Tibial nerve (tissue), 4 donors: ENCODE data around the gene ITCH.
A peak's percentile ranks its signal among the peaks of the same experiment; 100 is the strongest.

Source experiments
- EP300 ChIP-seq, 2 donors: sonication (generic); formaldehyde crosslinking; IDR thresholded peaks; one replicate each; pipeline ENCODE4 v1.6.1; 2017; ENCODE audit warnings: antibody characterized with exemption in 2 of 2, mild to moderate bottlenecking in 1 of 2
- POLR2A ChIP-seq, 2 donors: fragments of 450-650 bp; IDR thresholded peaks; one replicate each; pipeline ENCODE4 v1.6.1; 2017; ENCODE audit warnings: antibody characterized with exemption in 2 of 2, mild to moderate bottlenecking in 2 of 2, moderate library complexity in 2 of 2
- TF ChIP-seq, protein P1 (sequence below), 5 experiments: fragments of 200-600 bp in 3 of 5; fragments of 450-650 bp in 2 of 5; sonication (generic) in 3 of 5; IDR thresholded peaks; one replicate each; pipeline ENCODE4 v1.5.1; 2016 to 2019; ENCODE audit warnings: antibody characterized with exemption in 5 of 5, mild to moderate bottlenecking in 3 of 5, moderate library complexity in 2 of 5

DNA sequence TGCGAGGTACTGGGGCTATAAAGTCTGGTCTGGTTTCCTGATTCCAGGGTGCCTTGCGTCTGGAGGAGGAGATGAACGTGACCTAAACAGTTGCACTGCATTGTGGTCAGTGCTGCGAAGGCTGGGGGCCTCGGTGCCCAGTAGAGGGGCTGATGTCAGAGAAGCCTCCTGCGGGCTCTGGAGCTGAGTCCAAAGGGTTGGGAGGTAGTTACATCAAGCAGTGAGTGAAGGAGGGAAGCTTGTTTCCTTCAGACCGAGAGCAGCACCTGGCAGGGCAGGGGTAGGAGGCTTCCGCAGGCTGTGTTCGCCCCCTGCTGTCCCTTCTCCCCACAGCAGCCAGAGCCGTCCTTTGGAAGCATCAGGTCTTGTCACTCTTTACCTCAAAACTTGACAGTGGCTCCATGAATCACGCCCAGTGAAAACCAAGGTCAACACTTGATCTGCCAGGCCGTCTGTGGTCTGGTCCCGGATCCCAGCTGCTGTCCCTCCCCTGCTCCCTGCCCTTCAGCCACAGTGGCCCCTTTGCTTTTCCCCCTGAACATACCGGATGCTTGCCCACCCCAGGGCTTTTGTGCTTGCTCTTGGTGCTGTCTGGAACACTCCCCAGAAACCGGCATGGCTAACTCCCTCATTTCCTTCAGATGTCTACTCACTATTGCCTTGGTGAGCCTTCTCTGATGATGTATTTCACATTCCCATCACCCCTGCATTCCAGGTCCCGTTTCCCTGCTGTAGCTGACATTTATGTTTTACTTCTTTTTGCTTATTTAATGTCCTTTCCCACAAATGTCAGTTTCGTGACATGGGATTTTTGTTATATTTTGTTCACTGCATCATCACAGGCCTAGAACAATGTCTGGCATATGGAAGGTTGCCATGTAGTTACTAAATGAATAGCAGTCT, 160.1 kb downstream of the ITCH start:
- TF ChIP-seq EP300 (IDR thresholded peaks at IDR 0.05) (peak in 1 of 2 donors; percentile 16), POLR2A (IDR thresholded peaks at IDR 0.05) (no peak)
- TF ChIP-seq, protein P1, sequence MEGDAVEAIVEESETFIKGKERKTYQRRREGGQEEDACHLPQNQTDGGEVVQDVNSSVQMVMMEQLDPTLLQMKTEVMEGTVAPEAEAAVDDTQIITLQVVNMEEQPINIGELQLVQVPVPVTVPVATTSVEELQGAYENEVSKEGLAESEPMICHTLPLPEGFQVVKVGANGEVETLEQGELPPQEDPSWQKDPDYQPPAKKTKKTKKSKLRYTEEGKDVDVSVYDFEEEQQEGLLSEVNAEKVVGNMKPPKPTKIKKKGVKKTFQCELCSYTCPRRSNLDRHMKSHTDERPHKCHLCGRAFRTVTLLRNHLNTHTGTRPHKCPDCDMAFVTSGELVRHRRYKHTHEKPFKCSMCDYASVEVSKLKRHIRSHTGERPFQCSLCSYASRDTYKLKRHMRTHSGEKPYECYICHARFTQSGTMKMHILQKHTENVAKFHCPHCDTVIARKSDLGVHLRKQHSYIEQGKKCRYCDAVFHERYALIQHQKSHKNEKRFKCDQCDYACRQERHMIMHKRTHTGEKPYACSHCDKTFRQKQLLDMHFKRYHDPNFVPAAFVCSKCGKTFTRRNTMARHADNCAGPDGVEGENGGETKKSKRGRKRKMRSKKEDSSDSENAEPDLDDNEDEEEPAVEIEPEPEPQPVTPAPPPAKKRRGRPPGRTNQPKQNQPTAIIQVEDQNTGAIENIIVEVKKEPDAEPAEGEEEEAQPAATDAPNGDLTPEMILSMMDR (IDR thresholded peaks at IDR 0.05), result peak; percentile 25 to 61 (median 48)
